NCI-H1048 (cell line): ENCODE results near the gene PDE6A.
"Not testable (repeated sequence)": the region's sequence is repeated elsewhere in the genome, so short reads cannot be mapped to it uniquely, and the experiment has no call there.

ENCODE experiments used
- DNase-seq: peaks from one replicate; lab custom pipeline; 2025; lab: John Stamatoyannopoulos, UW

Gene PDE6A

DNA sequence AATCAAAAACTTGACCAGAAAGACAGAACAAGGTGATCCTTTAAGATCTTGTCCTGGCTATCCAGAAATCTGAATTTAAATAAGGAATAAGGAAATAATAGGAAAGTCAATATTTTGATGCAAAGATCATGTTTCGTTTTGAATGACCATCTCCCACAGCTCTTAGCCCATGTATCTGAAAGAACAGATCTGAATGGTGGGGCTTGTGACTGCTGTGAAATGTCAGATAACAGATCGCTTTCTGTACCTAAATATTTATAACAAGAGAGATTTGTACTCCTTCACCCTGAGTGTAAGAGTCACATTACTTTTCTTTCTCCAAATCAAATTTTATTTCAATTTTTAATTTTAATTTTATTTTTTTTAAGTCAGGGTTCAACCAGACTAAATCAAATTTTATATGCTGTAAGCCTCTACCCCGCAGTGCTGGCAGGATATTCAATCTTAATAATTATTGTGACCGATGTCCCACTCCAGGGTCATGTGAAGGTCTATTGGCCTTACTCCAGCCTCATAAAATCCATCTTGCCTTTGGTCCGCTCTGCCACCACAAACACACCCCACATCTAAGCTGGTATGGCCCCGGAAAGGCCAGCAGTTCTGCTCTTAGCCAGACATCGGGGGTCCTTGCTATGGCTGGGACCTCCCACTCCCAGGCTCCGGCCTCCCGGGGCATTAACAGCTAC, 9.0 kb upstream of the PDE6A start:
- no peak for DNase-seq

DNA sequence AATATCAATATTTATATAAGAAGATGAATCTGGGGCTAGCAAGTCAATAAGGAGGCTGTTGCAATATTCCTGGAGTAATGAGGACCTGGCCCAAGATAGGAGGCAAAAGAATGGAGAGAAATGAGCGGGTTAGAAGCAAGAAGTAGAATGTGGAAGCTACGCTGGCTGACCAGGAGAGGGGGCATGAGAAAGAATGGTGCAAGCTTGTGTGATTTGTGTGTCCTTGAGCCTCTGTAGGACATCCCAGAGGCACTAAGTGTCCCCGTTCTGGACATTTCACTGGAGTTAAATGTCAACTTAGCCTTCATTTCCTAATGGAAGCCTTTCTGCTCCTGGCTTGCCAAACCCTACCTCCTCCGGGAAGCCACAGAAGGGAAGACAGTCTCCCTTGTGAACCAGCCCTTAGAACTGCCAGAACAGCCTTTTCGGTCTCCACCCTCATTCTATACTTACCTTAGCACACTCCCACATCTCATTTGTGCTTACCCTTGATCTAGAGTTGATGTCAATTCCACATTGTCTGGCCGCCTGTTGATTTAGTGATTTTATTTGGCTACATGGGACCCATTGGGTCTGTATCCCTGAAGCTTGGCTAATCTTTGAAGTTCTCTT, 6.7 kb upstream of the PDE6A start:
- DNase-seq = no peak

DNA sequence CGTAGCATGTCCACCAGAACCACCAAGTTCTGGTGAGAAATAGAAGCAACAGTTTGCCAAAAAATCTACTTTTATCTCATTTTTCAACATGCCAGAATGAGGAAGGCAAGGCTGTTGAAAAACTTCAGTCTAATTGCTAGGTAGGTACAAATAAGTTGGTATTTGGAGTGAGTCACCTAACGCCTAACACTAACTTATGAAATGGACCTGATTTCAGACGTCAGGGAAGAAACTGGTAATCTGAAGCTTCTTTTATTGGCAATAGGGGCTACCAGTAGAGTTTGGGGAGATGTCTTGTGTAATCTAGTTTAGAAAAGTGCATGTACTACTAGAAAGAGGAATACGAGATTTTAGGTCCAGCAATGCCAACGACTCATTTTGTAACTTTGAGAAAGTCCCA, 4.4 kb upstream of the PDE6A start:
- no peak for DNase-seq

DNA sequence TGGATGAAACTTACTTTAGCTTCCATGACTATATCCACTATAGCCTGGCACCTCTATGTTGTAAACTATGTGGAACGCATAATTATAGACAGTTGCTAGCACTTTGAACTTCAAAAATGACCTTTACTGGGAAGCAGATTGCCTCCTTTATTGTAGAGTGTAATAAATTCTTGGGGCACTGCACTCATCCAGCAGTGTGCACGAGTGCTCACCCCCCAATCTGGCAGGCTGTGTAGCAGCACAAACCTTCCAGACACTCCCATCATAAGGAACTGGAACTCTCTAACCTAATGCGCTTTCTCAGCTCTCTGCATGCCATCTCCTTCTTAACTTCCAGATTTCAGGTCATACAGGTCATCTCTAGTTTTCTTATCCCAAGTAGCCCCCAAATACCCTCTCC, 1.5 kb upstream of the PDE6A start:
- no peak for DNase-seq

DNA sequence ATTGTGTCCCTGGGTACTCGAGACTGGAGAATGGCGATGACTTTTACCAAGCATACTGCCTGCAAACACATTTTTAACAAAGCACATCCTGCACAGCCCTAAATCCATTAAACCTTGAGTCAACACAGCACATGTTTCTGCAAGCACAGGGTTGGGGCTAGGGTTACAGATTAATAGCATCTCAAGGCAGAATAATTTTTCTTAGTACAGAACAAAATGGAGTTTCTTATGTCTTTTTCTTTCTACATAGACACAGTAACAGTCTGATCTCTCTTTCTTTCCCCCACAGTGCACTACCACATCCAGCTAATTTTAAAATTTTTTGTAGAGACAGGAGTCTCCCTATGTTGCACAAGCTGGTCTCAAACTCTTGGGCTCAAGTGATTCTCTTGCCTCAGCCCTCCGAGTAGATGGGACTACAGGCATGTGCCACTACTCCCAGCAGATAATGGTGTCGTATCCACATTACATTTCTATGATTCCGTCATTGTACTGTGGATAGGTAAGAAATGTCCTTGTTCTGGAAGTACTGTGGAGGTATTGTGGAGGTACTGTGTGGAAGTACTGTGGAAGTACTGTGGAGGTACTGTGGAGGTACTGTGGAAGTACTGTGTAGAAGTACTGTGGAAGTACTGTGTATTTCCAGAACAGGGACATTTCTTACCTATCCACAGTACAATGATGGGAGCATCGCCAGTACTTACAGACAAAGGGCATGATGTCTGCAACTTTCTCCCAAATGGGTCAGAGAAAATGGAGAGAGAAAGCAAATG, 1.2 kb downstream of the PDE6A start:
- not testable (repeated sequence) for DNase-seq

DNA sequence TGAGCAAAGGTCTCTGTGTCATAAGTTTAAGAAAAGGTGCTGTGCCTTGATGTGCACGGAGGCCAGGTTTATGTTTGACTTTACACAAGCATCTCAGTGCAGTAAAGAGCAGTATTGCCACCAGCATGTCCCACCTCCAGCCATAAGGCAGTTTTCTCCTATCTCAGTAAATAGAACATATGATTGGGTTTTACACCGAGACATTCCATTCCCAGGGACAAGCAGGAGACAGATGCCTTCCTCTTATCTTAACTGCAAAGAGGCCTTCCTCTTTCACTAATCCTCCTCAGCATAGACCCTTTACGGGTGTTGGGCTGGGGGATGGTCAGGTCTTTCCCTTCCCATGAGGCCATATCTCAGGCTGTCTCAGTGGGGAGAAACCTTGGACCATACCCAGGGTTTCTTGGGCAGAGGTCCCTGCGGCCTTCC, 1.8 kb downstream of the PDE6A start:
- not testable (repeated sequence) for DNase-seq

DNA sequence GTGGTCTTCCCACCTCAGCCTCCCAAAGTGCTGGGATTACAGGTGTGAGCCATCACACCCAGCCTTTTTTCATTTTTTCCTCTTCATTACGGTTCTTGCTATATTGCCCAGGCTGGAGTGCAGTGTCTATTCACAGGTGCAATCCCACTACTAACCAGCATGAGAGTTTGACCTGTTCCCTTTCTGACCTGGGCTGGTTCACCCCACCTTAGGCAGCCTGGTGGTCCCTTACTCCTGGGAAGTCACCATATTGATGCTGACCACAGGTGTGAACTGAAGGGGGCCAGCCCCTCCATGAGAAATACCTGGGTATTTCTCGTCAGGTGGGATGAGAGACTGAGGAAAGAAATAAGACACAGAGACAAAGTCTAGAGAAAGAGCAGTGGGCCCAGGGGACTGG, 2.4 kb downstream of the PDE6A start:
- DNase-seq = no peak

DNA sequence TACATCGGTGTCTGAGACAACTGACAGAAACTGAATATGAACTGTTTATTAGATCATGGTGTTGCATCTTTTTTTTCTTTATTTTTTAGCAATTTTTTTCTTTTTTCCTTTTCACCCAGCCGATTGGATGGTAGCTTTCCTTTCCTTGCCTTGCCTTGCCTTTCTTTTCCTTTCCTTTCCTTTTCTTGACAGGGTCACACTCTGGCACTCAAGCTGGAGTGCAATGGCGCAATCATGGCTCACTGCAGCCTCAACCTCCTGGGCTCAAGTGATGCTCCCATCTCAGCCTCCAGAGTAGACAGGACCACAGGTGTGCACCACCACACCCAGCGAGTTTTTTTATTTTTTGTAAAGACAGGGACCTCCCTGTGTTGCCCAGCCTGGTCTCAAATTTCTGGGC, 2.8 kb downstream of the PDE6A start:
- DNase-seq = no peak

DNA sequence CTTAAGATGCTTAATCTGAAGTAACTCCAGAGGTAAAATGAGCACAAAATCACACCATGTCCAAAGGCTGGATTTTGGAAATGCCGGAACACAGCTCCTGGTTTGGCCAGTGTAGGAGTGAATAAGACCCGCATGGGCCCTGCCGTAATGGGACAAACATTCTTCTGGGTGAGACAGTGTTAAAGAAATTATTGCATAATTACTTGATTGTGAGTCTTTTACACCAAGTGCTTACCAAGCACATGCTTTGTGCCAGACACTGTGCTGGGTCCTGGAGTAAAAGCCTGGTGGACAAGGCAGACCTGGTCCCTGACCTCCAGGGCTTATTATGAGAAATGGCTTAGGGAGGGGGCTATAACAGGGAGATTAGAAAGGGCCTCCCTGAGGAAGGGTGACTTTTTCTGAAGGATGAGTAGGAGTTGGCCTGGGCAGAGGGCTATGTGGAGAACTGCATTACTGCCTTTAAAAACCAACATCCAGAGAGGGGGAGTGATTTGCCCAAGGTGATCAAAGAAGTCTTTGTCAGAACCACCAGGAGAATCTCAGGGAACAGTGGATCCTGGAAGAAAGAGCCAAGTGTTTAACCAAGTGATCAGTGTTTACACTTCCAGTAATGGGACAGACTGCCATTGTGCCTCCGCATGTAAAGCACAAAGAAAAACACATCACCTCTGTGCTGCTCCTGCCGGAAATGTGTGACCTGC, 3.5 kb downstream of the PDE6A start:
- no peak for DNase-seq

DNA sequence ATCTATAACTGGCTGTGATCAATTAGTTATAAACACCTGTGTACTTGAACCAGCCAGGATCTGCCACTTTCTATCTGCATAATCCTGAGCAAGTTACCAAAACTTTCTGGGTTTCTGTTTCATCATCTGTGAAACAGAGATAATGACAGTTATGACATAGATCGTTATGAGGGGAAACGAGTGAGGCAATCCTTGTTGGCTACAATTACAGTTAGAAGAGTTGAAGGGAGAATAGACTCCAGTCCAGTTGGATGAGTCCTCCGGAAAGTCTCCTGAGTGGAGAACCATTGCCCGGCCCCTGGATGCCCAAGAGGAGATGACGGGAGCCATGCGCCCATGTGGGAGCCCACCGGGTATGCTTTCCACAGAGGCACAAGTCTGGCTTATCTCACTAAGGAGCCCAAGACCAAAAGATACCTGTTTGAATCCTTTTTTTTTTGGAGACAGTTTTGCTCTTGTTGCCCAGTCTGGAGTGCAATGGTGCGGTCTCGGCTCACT, 4.5 kb downstream of the PDE6A start:
- DNase-seq = no peak

DNA sequence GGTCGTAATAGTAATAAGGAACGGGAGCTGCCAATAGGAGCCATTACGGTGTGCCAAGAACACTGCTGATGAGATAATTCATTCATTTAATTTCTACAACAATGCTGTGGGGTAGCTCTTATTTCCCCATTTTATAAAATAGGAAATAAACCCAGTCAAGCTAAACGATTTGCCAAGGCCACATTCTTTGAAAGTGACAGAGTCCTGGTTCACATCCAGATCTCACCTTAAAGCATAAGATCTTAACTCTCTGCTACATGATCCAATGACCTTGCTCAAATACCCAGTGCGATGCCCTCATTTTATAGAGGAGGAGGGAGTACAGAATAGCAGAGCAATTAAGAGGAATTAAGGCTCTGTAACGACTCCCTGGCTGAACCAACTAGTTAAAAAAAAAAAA, 5.0 kb downstream of the PDE6A start:
- DNase-seq = no peak

DNA sequence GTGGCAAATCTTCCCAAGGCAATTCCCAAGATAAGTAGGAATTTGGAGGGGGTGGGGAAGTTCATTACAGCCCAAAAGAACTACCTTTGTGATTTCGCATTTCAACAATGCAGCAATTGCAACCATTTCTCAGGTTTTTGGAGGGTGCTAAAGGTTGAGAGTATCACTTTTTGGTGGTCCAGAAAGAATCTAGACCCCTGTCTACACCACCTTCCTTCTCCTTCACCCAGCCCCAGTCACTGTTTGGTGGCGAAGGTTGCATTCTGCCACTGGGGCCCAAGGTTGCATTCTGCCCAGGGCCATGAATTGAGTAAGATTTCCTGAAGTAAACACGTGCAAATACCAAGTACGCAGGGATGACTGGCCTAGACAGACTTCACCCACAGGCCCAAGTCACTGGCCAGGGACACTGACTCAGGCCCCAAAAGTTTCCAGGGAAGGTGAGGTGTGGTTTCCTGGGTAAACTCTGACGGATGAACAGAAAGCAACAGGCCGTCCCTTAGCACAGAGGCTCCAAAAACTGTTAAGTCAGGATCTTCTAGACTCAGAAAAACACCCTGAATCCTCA, 5.7 kb downstream of the PDE6A start:
- no peak for DNase-seq

DNA sequence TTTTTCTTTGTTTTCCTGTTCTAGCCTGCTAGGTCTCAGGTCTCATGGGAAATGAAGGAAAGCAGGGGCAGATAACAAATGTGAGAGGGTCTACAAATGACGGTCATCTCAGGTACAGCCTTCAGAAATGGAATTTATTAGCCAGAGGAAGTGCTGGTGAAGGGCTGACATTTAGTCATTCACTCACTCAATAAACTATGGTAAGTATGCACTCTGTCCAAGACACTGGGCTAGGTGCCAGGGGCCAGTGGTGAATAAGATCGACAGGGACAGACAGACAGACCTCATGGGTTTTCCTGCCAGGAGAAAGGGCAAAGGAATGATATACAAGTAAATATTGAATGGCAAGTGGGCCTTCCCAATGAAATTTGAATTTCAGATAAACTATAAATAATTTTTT, 6.3 kb downstream of the PDE6A start:
- no peak for DNase-seq

DNA sequence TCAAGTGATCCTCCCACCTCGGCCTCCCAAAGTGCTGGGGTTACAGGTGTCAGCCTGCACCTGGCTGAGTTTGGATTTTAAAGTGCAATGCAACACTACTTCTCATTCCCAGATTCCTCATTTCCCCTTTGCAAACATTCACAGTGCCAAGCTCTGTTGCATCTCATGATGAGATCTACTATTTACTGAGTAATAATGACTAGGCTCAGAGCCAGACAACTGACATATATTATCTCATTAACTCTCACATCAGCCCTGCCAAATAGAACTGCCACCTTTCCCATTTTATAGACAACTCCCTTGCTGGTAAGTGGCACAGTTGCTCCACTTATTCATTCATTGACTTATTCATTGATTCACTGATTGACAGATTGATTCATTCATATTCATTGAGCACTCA, 7.0 kb downstream of the PDE6A start:
- DNase-seq = no peak

DNA sequence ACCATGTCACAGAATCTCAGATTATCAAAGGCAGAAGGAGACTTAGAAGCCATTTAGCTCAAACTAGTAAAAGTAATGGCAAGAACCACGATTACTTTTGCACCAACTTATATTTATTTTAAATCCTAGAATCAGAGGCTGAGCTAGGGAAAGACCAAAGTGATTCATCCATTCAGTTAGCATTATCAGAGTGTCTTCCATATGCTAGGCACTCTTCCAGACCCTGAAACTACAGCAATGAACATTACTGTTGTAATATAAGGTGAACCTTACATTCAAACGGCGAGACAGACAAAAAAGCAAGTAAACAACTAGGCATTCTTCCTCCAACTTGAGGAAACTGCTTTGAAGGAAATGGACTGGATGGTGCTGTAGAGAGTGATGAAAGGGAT, 7.9 kb downstream of the PDE6A start:
- DNase-seq = no peak

DNA sequence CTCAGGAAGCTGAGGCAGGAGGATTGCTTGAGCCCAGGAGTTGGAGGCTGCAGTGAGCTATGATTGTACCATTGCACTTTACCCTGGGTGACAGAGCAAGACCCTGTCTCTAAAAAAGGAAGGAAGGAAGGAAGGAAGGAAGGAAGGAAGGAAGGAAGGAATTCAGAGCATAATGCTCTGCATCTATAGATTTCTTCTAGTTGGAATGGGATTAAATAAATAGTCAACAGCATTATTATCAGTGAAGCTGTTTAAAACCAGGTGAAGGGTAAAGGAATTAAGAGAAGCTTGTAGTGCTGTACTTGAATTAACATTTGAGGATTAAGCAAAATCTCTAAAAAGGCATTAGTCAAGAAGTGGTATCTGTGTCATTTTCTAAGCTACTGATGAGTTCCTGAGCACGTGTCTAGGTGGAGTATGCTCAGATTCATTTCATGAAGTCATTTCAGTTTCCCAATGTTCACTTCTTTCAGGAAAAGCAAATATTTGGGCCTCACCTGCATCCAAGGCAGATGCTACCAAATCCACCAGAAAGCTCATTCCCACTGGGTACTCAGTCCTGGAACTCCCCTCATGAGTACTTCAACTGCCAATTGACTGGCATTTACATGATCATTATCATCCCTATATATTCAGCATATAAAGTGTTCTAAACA, 8.4 kb downstream of the PDE6A start:
- no peak for DNase-seq

DNA sequence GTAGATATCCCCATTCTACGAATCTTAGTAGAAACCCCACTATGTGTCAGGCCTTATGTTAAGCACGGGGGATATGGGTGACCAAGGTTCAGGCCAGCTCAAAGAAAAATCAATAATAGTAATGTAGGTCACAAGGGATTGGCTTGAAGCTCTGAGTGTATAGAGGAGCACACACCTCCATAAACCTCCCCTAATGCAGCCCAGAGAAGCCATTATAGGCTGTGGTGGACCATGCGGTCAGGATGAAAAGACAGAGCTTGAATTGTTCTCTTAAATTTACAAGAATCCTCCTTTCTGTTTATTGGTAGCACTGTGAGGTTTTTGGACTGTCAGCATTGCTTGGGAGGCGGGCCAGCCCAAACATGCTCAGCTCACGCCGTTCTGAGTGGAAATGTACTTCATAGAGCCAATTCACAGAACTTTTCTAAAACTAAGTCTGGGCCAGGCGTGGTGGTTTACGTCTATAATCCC, 9.1 kb downstream of the PDE6A start:
- DNase-seq = no peak

DNA sequence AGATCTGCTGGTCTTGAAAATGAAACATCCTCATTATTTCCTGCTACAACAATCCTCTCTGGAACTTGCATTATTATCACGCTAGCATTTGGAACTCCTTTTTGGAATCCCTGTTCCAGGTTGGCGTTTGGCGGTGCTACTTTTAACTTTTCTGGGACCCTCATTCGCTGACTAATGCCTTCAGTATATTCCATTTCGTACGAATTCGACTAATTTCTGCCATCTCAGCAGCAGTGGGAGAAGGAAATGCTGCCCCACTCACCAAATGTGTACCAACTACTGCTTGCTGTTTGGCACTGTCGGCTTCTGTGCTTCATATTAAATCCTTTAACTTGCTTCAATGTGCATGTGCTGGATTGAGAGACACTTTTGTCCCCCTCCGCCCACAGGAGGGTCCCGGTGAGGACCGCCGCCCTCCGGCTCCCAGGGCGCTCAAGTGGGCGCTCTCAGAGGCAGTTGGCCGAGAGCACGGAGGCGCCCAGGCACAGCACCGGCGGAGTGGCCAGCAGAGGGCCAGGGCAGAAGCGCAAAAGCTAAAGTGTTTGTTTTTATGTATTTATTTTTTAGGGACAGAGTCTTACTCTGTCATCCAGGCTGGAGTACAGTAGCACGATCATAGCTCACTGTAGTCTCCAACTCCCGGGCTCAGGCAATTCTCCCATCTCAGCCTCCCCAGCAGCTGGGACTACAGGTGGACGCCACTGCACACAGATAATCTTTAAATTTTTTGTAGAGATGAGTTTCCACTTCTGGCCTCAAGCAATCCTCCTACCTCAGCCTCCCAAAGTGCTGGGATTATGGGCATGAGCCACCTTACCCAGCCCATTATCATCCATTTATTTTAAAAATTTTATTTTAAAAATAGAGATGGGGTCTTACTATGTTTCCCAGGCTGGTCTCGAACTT, 11.9 kb downstream of the PDE6A start:
- no peak for DNase-seq

DNA sequence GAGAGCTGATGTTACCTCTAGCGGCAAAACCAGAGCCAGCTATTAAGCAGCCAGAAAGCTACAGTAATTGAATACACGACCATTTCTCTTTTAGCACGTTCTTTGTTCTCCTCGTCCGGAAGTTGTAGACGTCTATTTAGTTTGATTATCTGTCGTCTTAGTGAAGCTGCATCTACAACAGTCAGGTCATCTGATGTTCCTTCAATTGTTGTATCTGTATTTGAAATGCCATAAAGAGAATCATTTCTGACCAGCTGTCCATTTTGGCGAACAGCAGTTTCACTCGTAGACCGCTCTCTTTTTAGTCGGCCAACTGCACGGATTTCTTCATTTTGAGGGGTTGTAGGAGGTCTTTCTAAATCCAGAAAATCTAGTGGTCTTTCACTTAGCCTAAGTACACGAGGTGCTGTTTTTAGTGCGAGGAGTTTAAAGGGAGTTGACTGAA, 12.6 kb downstream of the PDE6A start:
- DNase-seq = no peak
